MM.1S (cell line): Measurements from ENCODE around the gene SEC61B.

Experiments
- DNase-seq: peaks from one replicate; pipeline ENCODE4 v3.0.0-alpha.2; 2015
- H2AFZ ChIP-seq: fragments of 300-600 bp; sonication (generic); 2 replicates; pipeline ENCODE4 v1.6.0; 2016; ENCODE audit warnings: antibody characterized with exemption, low read length
- H3F3A ChIP-seq: fragments of 300-600 bp; sonication (generic); 2 replicates; pipeline ENCODE4 v1.6.1; 2016; ENCODE audit warnings: mild to moderate bottlenecking, antibody characterized with exemption, low read length, moderate library complexity, mixed read lengths; ENCODE audit not compliant: insufficient read depth
- H3K27ac ChIP-seq: fragments of 300-600 bp; sonication (generic); 2 replicates; pipeline ENCODE4 v1.5.1; 2016; ENCODE audit warnings: mild to moderate bottlenecking, low read length
- H3K27me3 ChIP-seq: fragments of 300-600 bp; sonication (generic); replicated peaks from 2 replicates; pipeline ENCODE4 v1.6.0; 2016; ENCODE audit warnings: low read length; ENCODE audit not compliant: insufficient read depth
- H3K36me3 ChIP-seq: fragments of 300-600 bp; sonication (generic); replicated peaks from 2 replicates; pipeline ENCODE4 v1.6.1; 2016; ENCODE audit warnings: mild to moderate bottlenecking, low read length, mixed read lengths; ENCODE audit not compliant: insufficient read depth
- H3K4me1 ChIP-seq: fragments of 300-600 bp; sonication (generic); 2 replicates; pipeline ENCODE4 v1.6.1; 2016; ENCODE audit warnings: low read length, mixed read lengths
- H3K4me2 ChIP-seq: fragments of 300-600 bp; sonication (generic); 2 replicates; pipeline ENCODE4 v1.6.0; 2016; ENCODE audit warnings: low read depth, low read length
- H3K4me3 ChIP-seq: fragments of 300-600 bp; sonication (generic); 2 replicates; pipeline ENCODE4 v1.5.1; 2016; ENCODE audit warnings: low read length, mixed read lengths
- H3K79me2 ChIP-seq: fragments of 300-600 bp; sonication (generic); 2 replicates; pipeline ENCODE4 v1.6.1; 2016; ENCODE audit warnings: mixed run types, low read length, mixed read lengths
- H3K9ac ChIP-seq: fragments of 300-600 bp; sonication (generic); 2 replicates; pipeline ENCODE4 v1.6.1; 2016; ENCODE audit warnings: low read length, mixed read lengths
- H3K9me2 ChIP-seq: fragments of 300-600 bp; sonication (generic); replicated peaks from 2 replicates; pipeline ENCODE4 v1.6.1; 2016; ENCODE audit warnings: mild to moderate bottlenecking, low read length, mixed read lengths; ENCODE audit not compliant: insufficient read depth
- H3K9me3 ChIP-seq: fragments of 300-600 bp; sonication (generic); replicated peaks from 2 replicates; pipeline ENCODE4 v1.6.1; 2016; ENCODE audit warnings: mild to moderate bottlenecking, low read length, mixed read lengths; ENCODE audit not compliant: insufficient read depth
- H4K20me1 ChIP-seq: fragments of 300-600 bp; sonication (generic); 2 replicates; pipeline ENCODE4 v1.6.1; 2016; ENCODE audit warnings: mild to moderate bottlenecking, low read length, moderate library complexity, mixed read lengths; ENCODE audit not compliant: insufficient read depth
- EZH2 ChIP-seq: fragments of 300-600 bp; sonication (generic); optimal IDR thresholded peaks from 2 replicates; pipeline ENCODE3; 2017; ENCODE audit warnings: low read depth, mild to moderate bottlenecking, antibody characterized with exemption, low read length, mixed read lengths
- EZH2phosphoT487 ChIP-seq: fragments of 300-600 bp; sonication (generic); IDR thresholded peaks from 2 replicates; pipeline ENCODE4 v1.6.1; 2018; ENCODE audit warnings: antibody characterized with exemption, low read length
- TF ChIP-seq, protein P1 (sequence below): fragments of 300-600 bp; sonication (generic); IDR thresholded peaks from 2 replicates; pipeline ENCODE4 v1.5.1; 2016; ENCODE audit warnings: antibody characterized with exemption, low read length, mixed read lengths

SEC61B gene

DNA sequence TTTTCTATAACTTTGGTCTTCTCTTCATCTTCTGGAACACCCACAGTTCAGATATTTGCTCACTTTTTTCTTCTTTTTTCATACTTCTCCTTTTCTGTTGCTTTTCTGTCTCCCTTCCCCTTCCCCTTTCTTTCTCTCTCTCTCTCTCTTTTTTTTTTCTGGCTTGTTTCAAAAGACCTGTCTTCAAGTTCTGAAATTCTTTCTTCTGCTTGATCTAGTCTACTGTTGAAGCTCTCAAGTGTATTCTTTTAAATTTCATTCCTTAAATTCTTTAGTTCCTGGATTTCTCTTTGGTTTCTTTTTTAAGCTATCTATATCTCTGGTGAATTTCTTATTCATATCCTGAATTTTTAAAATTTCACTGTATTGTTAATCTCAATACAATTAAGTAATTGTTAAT lies 11.5 kb upstream of the SEC61B start:
- H3K27me3 ChIP-seq = no peaks in the 10 kb centered on the region
- 0 out of 2 replicates have a peak, but pooled peaks cover 6% of the 10 kb centered on the region for H3K79me2 ChIP-seq
- DNase-seq = no peak
- H3K9me2 ChIP-seq = no peaks in the 10 kb centered on the region
- H3K27ac ChIP-seq = no peak overlapping the region
- H3F3A ChIP-seq = no peaks in the 10 kb centered on the region
- no peaks in the 10 kb centered on the region for H4K20me1 ChIP-seq
- no peaks in the 10 kb centered on the region for H3K9me3 ChIP-seq
- no peak overlapping the region for H3K9ac ChIP-seq
- TF ChIP-seq EZH2phosphoT487 (no peak), EZH2 (no peak)
- TF ChIP-seq, protein P1, sequence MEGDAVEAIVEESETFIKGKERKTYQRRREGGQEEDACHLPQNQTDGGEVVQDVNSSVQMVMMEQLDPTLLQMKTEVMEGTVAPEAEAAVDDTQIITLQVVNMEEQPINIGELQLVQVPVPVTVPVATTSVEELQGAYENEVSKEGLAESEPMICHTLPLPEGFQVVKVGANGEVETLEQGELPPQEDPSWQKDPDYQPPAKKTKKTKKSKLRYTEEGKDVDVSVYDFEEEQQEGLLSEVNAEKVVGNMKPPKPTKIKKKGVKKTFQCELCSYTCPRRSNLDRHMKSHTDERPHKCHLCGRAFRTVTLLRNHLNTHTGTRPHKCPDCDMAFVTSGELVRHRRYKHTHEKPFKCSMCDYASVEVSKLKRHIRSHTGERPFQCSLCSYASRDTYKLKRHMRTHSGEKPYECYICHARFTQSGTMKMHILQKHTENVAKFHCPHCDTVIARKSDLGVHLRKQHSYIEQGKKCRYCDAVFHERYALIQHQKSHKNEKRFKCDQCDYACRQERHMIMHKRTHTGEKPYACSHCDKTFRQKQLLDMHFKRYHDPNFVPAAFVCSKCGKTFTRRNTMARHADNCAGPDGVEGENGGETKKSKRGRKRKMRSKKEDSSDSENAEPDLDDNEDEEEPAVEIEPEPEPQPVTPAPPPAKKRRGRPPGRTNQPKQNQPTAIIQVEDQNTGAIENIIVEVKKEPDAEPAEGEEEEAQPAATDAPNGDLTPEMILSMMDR = no peak
- H3K4me2 ChIP-seq = no peak overlapping the region
- H3K36me3 ChIP-seq = no peaks in the 10 kb centered on the region
- no peak overlapping the region for H3K4me3 ChIP-seq
- H2AFZ ChIP-seq = no peak overlapping the region
- H3K4me1 ChIP-seq = no peaks in the 10 kb centered on the region

DNA sequence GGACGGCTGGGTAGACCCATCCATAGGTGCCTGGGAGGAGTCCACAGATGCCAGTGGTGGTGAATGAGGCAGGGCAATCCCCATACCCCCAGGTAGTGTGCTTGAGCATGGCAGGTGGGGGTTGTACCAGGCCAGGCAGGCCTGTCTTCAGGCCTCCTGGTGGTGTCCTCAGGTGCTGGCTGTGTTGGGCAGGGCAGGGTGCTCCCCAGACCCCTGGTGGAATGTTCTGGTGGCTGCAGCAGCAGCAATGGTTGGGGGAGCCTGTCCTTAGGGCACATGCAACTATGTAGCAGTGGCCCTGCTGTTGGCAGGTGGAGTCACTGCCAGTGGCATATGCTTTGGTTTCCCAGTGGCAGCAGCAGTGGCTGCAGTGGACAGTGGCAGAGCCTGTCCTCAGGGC lies 10.3 kb upstream of the SEC61B start:
- TF ChIP-seq EZH2 (no peak), EZH2phosphoT487 (no peak)
- TF ChIP-seq, protein P1 = peak; percentile 33
- no peak overlapping the region for H3K4me3 ChIP-seq
- no peaks in the 10 kb centered on the region for H3K9me2 ChIP-seq

DNA sequence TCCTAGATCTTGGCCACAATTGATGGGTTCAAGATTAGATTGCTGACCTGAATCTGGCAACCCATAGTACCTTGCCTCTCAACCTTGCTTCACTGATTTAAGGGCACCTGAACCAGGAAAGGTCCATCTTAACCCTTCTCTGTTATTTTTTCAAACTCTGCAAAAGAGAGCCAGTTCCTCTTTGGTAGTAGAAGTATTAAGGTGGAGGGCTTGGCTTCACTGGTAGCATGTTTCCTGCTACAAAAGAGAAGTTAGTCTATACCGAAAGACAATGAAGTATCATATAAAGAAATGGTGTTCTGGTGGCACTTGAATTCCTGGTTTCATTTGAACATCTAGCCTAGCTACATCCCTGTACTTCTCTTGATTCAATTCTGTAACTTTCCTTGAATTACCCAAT lies 8.9 kb upstream of the SEC61B start:
- TF ChIP-seq EZH2 = no peak
- TF ChIP-seq, protein P1 = no peak
- TF ChIP-seq EZH2phosphoT487 = no peak
- H3K4me2 ChIP-seq = no peak overlapping the region

More for the DNA sequence above, 10.3 kb upstream of the SEC61B start:
- H3K36me3 ChIP-seq = no peaks in the 10 kb centered on the region
- no peak overlapping the region for H3K27ac ChIP-seq
- no peak overlapping the region for H3K4me2 ChIP-seq
- H3K79me2 ChIP-seq = peaks cover 17% of the 10 kb centered on the region
- no peaks in the 10 kb centered on the region for H4K20me1 ChIP-seq
- no peaks in the 10 kb centered on the region for H3K27me3 ChIP-seq
- DNase-seq = no peak
- no peak overlapping the region for H3K9ac ChIP-seq
- H3K9me3 ChIP-seq = no peaks in the 10 kb centered on the region
- no peak overlapping the region for H2AFZ ChIP-seq
- H3F3A ChIP-seq = no peaks in the 10 kb centered on the region
- H3K4me1 ChIP-seq = no peaks in the 10 kb centered on the region

More for the DNA sequence above, 8.9 kb upstream of the SEC61B start:
- no peaks in the 10 kb centered on the region for H3K9me2 ChIP-seq
- H3K27ac ChIP-seq = no peak overlapping the region
- no peaks in the 10 kb centered on the region for H3F3A ChIP-seq
- no peaks in the 10 kb centered on the region for H3K27me3 ChIP-seq
- no peak for DNase-seq
- H2AFZ ChIP-seq = no peak overlapping the region
- no peaks in the 10 kb centered on the region for H3K4me1 ChIP-seq
- H3K36me3 ChIP-seq = peaks cover 3% of the 10 kb centered on the region; the same call in 1 of the 2 replicates
- H4K20me1 ChIP-seq = peaks cover 3% of the 10 kb centered on the region; the same call in 1 of the 2 replicates
- no peaks in the 10 kb centered on the region for H3K9me3 ChIP-seq
- peaks cover 32% of the 10 kb centered on the region for H3K79me2 ChIP-seq
- H3K4me3 ChIP-seq = no peak overlapping the region
- no peak overlapping the region for H3K9ac ChIP-seq
